Neutrophil (primary cell): ENCODE measurements around the gene CAVIN4.

Source experiments
- H3K27ac ChIP-seq: fragments of 200-600 bp; sonication (generic); 2 replicates; pipeline ENCODE4 v1.5.1; 2016; ENCODE audit warnings: mild to moderate bottlenecking, moderate library complexity
- H3K27me3 ChIP-seq: fragments of 200-600 bp; sonication (generic); 2 replicates; pipeline ENCODE4 v1.6.0; 2016; ENCODE audit warnings: mild to moderate bottlenecking
- H3K36me3 ChIP-seq: fragments of 200-600 bp; sonication (generic); 2 replicates; pipeline ENCODE4 v1.5.1; 2017
- H3K4me1 ChIP-seq, 2 experiments: fragments of 200-600 bp in 1 of 2; sonication (generic) in 1 of 2; 1 replicate in 1 of 2; 2 replicates in 1 of 2; pipeline versions ENCODE4 v1.5.1 to v1.6.1; 2013 to 2016; ENCODE audit warnings: low read depth in 1 of 2, low read length in 1 of 2, mild to moderate bottlenecking in 1 of 2, moderate library complexity in 1 of 2; ENCODE audit not compliant: control insufficient read depth in 1 of 2, insufficient read depth in 1 of 2
- H3K4me3 ChIP-seq, 2 experiments: fragments of 200-600 bp in 1 of 2; sonication (generic) in 1 of 2; 1 replicate in 1 of 2; 2 replicates in 1 of 2; pipeline ENCODE4 v1.5.1; 2013 to 2016; ENCODE audit warnings: low read depth in 1 of 2, low read length in 1 of 2, mild to moderate bottlenecking in 1 of 2, moderate library complexity in 1 of 2
- H3K9me3 ChIP-seq: fragments of 200-600 bp; sonication (generic); 2 replicates; pipeline ENCODE4 v1.5.1; 2016
- TF ChIP-seq, protein P1 (sequence below): fragments of 200-600 bp; sonication (generic); IDR thresholded peaks from 2 replicates; pipeline ENCODE4 v1.5.1; 2016; ENCODE audit warnings: antibody characterized with exemption

CAVIN4 gene

DNA sequence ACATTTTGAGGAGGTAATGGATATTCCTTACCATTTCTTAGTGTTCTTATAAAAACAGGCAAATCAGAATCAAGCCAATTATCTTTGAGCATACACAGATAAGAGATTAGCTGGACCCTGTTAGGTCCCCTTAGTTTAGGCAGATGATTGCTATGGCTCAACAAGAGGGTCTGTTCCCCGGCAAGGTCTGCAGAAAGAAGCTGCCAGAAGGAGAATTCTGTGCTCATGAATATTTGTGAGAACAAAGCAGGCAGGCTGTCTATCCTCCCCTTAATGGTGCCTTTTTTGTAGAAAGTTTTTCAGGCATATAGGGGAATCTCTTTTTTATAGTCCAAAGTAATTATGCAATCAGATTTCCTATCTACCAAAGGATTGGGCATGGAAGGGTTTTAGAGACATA is 27.5 kb downstream of the CAVIN4 start:
- Histone ChIP-seq H3K4me1 (no peaks in the 10 kb centered on the region), H3K27me3 (no peaks in the 10 kb centered on the region), H3K4me3 (no peak overlapping the region), H3K36me3 (no peaks in the 10 kb centered on the region), H3K9me3 (no peaks in the 10 kb centered on the region), H3K27ac (no peak overlapping the region)
- TF ChIP-seq, protein P1, sequence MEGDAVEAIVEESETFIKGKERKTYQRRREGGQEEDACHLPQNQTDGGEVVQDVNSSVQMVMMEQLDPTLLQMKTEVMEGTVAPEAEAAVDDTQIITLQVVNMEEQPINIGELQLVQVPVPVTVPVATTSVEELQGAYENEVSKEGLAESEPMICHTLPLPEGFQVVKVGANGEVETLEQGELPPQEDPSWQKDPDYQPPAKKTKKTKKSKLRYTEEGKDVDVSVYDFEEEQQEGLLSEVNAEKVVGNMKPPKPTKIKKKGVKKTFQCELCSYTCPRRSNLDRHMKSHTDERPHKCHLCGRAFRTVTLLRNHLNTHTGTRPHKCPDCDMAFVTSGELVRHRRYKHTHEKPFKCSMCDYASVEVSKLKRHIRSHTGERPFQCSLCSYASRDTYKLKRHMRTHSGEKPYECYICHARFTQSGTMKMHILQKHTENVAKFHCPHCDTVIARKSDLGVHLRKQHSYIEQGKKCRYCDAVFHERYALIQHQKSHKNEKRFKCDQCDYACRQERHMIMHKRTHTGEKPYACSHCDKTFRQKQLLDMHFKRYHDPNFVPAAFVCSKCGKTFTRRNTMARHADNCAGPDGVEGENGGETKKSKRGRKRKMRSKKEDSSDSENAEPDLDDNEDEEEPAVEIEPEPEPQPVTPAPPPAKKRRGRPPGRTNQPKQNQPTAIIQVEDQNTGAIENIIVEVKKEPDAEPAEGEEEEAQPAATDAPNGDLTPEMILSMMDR = no peak

DNA sequence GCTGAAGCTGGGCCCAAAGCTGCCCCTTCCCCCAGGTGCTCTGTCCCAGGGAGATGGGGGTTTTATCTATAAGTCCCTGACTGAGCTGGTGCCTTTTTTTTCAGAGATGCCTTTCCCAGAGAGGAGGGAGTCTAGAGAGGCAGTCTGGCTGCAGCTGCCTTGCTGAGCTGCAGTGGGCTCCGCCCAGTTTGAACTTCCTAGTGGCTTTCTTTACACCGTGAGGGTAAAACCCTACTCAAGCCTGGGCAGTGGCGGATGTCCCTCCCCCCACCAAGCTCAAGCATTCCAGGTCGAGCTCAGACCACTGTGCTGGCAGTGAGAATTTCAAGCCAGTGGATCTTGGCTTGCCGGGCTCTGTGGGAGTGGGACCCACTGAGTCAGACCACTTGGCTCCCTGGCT is 41.3 kb downstream of the CAVIN4 start:
- no peaks in the 10 kb centered on the region for H3K4me1 ChIP-seq
- H3K9me3 ChIP-seq = no peaks in the 10 kb centered on the region
- no peak overlapping the region for H3K27ac ChIP-seq
- TF ChIP-seq, protein P1 = no peak
- H3K36me3 ChIP-seq = no peaks in the 10 kb centered on the region
- H3K4me3 ChIP-seq = no peak overlapping the region
- H3K27me3 ChIP-seq = no peaks in the 10 kb centered on the region

DNA sequence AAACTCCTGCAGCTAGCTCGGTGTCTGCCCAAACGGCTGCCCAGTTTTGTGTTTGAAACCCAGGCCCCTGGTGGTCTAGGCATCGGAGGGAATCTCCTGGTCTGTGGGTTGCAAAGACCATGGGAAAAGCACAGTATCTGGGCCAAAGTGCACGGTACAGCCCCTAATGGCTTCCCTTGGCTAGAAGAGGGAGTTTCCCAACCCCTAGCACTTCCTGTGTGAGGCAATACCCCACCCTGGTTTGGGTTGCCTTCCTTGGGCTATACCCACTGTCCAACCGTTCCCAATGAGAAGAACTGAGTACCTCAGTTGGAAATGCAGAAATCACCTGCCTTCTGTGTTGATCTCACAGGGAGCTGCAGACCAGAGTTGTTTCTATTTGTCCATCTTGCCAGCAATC is 41.8 kb downstream of the CAVIN4 start:
- no peaks in the 10 kb centered on the region for H3K9me3 ChIP-seq
- no peaks in the 10 kb centered on the region for H3K4me1 ChIP-seq
- TF ChIP-seq, protein P1 = no peak
- H3K27me3 ChIP-seq = no peaks in the 10 kb centered on the region
- no peak overlapping the region for H3K27ac ChIP-seq
- no peak overlapping the region for H3K4me3 ChIP-seq
- H3K36me3 ChIP-seq = no peaks in the 10 kb centered on the region

DNA sequence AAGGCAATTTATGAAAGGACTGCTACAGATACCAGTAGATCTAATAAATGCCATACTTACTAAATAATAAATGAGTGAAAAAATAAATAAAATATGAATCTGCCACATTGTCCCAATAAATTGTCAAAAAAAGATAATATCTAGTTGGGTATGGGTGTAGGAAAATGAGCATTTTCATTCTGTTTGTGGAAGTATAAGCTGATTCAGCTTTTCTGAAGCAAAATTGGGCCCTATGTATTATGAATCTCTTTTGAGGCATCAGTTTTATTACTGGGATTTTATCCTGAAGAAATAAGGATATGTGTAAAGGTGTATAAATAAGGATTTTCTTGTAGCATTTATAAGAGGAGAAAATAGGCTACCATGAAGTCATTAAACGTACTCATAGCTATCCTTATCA is 46.1 kb downstream of the CAVIN4 start:
- Histone ChIP-seq H3K4me1 (no peaks in the 10 kb centered on the region), H3K27me3 (no peaks in the 10 kb centered on the region), H3K9me3 (no peaks in the 10 kb centered on the region), H3K36me3 (no peaks in the 10 kb centered on the region), H3K27ac (no peak overlapping the region), H3K4me3 (no peak overlapping the region)
- TF ChIP-seq, protein P1 = no peak

DNA sequence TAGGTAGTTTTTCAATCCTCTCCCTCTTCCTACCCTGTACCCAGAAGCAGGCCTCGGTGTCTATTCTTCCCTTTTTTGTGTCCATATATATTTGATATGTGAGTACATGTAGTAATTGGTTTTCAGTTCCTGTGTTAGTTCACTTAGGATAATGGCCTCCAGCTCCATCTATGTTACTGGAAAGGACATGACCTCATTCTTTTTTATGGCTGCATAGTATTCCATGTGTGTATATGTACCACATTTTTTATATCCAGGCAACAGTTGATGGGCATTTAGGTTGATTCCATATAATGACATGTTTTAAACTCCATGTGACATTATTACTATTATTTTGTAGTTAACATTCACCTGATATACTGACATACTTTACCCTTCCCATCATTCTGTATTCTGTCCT is 49.1 kb downstream of the CAVIN4 start:
- H3K27ac ChIP-seq = no peak overlapping the region
- no peaks in the 10 kb centered on the region for H3K9me3 ChIP-seq
- no peaks in the 10 kb centered on the region for H3K27me3 ChIP-seq
- H3K4me3 ChIP-seq = no peak overlapping the region
- no peaks in the 10 kb centered on the region for H3K36me3 ChIP-seq
- TF ChIP-seq, protein P1 = no peak
- H3K4me1 ChIP-seq = no peaks in the 10 kb centered on the region

DNA sequence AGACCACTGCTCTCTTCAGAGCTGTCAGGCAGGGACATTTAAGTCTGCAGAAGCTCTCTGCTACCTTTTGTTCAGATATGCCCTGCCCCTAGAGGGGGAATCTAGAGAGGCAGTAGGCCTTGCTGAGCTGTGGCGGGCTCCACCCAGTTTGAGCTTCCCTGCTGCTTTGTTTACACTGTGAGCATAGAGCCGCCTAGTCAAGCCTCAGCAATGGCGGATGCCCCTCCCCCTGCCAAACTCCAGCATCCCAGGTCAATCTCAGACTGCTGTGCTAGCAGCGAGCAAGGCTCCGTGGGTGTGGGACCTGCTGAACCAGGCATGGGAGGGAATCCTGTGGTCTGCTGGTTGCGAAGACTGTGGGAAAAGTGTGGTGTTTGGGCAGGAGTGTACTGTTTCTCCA is 59.9 kb downstream of the CAVIN4 start:
- no peaks in the 10 kb centered on the region for H3K27me3 ChIP-seq
- H3K9me3 ChIP-seq = no peaks in the 10 kb centered on the region
- H3K4me3 ChIP-seq = no peak overlapping the region
- H3K27ac ChIP-seq = no peak overlapping the region
- peaks cover 0 to 4% of the 10 kb centered on the region in 2 experiments for H3K4me1 ChIP-seq
- no peaks in the 10 kb centered on the region for H3K36me3 ChIP-seq
- TF ChIP-seq, protein P1 = no peak
